ENCODE data around the gene C2CD4B.

- no peak for TF ChIP-seq CTCF (IDR thresholded peaks at IDR 0.05; ENCODE audit: insufficient read depth, low read length)
- TF ChIP-seq POLR2AphosphoS5 (IDR thresholded peaks at IDR 0.05; ENCODE audit: low read depth) = no peak
- TF ChIP-seq REST (IDR thresholded peaks at IDR 0.05; ENCODE audit: insufficient replicate concordance, low read depth) = no peak
- no peak for TF ChIP-seq SPI1 (IDR thresholded peaks at IDR 0.05; ENCODE audit: borderline replicate concordance, low read depth)
Measured at GRCh38 chr15:62209322-62209721, 44.2 kb upstream of the C2CD4B start.

Data from HL-60 (cell line).